ENCODE results near the gene DNAAF5. TPM values are rescaled to one million over a fixed set of nuclear protein-coding genes. Genes with fewer than 3 reads are reported as not detected.
A peak's percentile ranks its signal among the peaks of the same experiment; 100 is the strongest.

Gene DNAAF5
- total RNA-seq, 3 donors from 2014 or later, result 29.4 to 43.0 (median 30.9) TPM

GRCh38 chr7:833601-834258, 107.2 kb downstream of the DNAAF5 start:
- TF ChIP-seq CTCF (IDR thresholded peaks at IDR 0.05), result no peak
- intact Hi-C loops (cut with DNase I, micrococcal nuclease), result no loop called here
- no peaks in the 10 kb centered on the region for H3K36me3 ChIP-seq (ENCODE audit: low read depth)
- H3K4me1 ChIP-seq (ENCODE audit: low read depth), result peaks cover 34% of the 10 kb centered on the region
- DNase-seq (peak in 1 of 3 donors; percentile 9), ATAC-seq (no peak)
- no peak overlapping the region for H3K4me3 ChIP-seq
- H3K9me3 ChIP-seq, result no peaks in the 10 kb centered on the region

- TF ChIP-seq CTCF (IDR thresholded peaks at IDR 0.05), result no peak
- ATAC-seq (no peak), DNase-seq (peak in 1 of 3 donors; percentile 11)
- Histone ChIP-seq H3K4me3 (no peak overlapping the region), H3K4me1 (ENCODE audit: low read depth) (peaks cover 34% of the 10 kb centered on the region), H3K9me3 (no peaks in the 10 kb centered on the region), H3K36me3 (ENCODE audit: low read depth) (no peaks in the 10 kb centered on the region)
- intact Hi-C loops (cut with DNase I, micrococcal nuclease), result no loop called here
Measured at GRCh38 chr7:834277-834676, 107.8 kb downstream of the DNAAF5 start.

DNA sequence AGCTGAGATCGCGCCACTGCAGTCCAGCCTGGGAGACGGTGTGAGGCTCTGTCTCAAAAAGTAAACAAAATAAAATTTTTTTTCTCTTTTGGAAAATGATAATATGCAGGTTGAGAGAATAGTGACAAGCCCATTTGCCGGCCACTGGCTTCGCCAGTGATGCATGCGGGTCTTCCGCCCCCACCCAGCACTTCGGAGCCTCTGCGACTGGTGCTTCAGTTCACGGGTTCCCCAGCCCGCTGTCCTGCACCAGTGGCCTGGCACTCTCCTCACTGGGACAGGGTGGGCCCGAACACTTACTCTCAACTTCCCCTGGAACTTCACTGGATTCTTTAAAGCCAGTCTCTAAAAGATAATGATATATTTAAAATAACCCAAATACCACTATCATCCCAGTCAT, 108.5 kb downstream of the DNAAF5 start:
- no peak for TF ChIP-seq CTCF (IDR thresholded peaks at IDR 0.05)
- Histone ChIP-seq H3K4me1 (ENCODE audit: low read depth) (peaks cover 34% of the 10 kb centered on the region), H3K4me3 (no peak overlapping the region), H3K9me3 (no peaks in the 10 kb centered on the region), H3K36me3 (ENCODE audit: low read depth) (no peaks in the 10 kb centered on the region)
- intact Hi-C loops (cut with DNase I, micrococcal nuclease), result no loop called here
- DNase-seq, result peak in 1 of 3 donors; percentile 5
- no peak for ATAC-seq

DNA sequence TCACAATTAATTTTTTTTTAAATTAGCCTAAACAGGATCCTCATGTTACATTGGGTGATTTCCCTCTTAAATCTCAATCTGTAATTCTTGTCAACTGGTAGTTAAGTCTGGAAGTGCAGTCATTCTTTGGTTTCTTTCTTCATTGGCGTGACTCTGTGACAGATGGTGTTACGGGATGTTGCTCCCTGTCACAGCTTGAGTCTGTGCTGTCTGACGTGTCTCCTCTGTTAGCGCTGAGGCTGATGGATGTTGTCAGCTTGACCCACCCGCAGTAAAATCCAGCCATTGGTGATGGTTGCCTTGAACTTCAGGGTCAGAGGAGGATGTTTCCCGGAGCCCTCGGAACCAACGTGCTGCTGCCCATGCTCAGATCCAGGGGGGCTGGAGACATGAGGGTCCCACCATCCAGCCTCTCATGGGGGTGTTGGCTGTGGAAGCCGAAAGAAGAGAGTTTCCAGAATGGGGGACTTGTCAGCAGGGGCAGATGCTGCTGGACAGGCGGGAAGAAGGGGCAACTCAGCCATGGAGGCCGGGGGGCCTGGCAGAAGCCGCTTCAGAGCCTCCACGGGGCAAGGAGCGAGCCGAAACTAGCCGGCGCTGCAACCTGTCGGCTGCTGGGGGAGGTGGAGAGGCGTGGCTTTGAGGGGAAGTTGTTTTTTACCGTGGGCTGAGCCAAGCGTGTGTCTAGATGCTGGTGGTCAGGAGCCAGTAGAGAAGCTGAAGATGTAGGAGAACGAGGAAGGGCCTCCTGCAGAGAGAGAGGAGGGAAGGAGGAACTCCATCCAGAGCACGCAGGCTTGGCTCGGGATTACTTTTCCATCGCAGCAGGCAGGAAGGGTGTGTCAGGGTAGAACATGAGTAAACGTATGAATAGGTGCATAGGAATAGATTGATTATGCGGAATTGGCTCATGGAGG, 109.2 kb downstream of the DNAAF5 start:
- no peaks in the 10 kb centered on the region for H3K9me3 ChIP-seq
- DNase-seq (peak in 2 of 3 donors; percentile 40 to 41), ATAC-seq (peak; percentile 79)
- no peak overlapping the region for H3K4me3 ChIP-seq
- peaks cover 29% of the 10 kb centered on the region for H3K4me1 ChIP-seq (ENCODE audit: low read depth)
- TF ChIP-seq CTCF (IDR thresholded peaks at IDR 0.05), result no peak
- intact Hi-C loops (cut with DNase I, micrococcal nuclease), result no loop called here
- no peaks in the 10 kb centered on the region for H3K36me3 ChIP-seq (ENCODE audit: low read depth)

Other genes with a start within 250 kb of the DNAAF5 start
- gene PDGFA, start 206.9 kb upstream of the DNAAF5 start, total RNA-seq, result 10 to 100 TPM; 52.7 to 63.0 (median 57.5) TPM
- gene PRKAR1B, start 582 bp downstream of the DNAAF5 start, total RNA-seq, result 10 to 100 TPM; 10.1 to 24.5 (median 24.4) TPM
- gene SUN1, start 105.8 kb downstream of the DNAAF5 start, total RNA-seq, result 100 to 1,000 TPM; 151 to 179 (median 164) TPM
- gene GET4, start 149.9 kb downstream of the DNAAF5 start, total RNA-seq, result 10 to 100 TPM; 36.9 to 48.8 (median 48.2) TPM
- gene ADAP1, start 228.0 kb downstream of the DNAAF5 start, total RNA-seq, result 100 to 1,000 TPM in 1 of 3 donors, 10 to 100 TPM in 2; 80.7 to 153 (median 98.8) TPM
- 10 to 100 TPM; 14.9 to 20.9 (median 15.8) TPM for gene COX19, start 248.8 kb downstream of the DNAAF5 start, total RNA-seq